Subcutaneous adipose tissue (tissue), 4 donors: ENCODE results near the gene HSF2. TPM values are rescaled to one million over a fixed set of nuclear protein-coding genes. Genes with fewer than 3 reads are reported as not detected.

Experiments used
- total RNA-seq, 4 donors: library from RNA; depleted of rRNA; stranded (reverse); fragments of >200 nt; gene quantifications; one replicate each; pipeline ENCODE4 v1.1.0, GENCODE V29; 2016
- TF ChIP-seq, protein P1 (sequence below): fragments of 450-650 bp; IDR thresholded peaks from one replicate; pipeline ENCODE4 v1.5.1; 2016; ENCODE audit warnings: low read depth, mild to moderate bottlenecking, control low read depth, antibody characterized with exemption, moderate library complexity

The HSF2 gene
- total RNA-seq, 4 donors from 2014 or later: 13.2 to 26.3 (median 15.5) TPM

DNA sequence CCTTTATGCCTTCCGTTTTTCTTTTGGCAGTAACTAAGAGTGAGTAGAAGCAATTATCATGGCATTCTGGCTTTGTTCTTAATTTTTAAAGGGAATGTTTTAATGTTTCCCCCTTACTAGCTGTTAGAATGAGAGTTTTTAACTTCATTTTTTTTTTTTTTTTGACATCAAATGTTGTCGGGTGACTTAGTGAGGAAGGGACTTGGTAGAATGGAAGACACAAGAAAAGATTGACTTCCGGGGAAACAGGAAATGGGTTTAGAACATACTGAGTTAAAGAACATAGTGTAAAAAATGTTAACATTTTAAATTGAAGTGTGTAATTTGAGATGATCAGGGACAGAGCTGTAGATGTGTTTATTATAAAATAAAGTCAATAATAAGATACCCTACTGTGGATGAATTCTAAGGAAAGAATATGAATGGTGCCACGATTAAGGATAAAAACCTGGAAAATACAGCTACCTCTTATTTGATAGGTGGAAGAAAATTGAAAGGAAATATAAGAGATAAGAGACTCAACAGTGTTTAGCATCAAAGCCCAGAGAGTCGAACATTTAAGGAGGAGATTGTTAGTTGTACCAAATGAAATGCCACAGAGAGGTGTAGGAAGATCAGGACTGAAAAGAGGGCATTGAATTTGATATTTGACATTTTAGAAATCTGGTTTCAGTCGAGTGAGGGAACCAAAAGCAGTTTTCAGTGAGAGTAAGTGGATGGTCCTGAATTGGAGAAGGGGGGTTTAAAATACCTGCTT is 9.4 kb downstream of the HSF2 start:
- TF ChIP-seq, protein P1, sequence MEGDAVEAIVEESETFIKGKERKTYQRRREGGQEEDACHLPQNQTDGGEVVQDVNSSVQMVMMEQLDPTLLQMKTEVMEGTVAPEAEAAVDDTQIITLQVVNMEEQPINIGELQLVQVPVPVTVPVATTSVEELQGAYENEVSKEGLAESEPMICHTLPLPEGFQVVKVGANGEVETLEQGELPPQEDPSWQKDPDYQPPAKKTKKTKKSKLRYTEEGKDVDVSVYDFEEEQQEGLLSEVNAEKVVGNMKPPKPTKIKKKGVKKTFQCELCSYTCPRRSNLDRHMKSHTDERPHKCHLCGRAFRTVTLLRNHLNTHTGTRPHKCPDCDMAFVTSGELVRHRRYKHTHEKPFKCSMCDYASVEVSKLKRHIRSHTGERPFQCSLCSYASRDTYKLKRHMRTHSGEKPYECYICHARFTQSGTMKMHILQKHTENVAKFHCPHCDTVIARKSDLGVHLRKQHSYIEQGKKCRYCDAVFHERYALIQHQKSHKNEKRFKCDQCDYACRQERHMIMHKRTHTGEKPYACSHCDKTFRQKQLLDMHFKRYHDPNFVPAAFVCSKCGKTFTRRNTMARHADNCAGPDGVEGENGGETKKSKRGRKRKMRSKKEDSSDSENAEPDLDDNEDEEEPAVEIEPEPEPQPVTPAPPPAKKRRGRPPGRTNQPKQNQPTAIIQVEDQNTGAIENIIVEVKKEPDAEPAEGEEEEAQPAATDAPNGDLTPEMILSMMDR: no peak

DNA sequence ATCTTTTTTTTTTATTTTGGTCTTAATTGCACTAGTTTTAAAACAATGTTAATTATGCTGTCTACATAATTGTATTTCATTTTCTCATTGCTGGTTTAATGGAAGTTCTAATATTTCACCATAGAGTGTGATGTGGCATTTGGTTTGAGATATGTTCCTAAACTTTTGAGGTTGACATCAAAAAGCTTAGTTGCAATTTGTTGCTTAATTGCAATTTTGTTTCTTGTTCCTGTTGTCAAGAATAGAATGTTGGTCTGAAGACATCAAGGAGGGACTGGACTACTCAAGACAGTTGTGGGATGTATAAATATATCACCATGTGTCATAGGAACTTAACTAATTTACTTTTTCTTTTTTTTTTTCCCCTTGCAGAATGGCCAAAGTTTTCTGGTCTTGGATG is 12.5 kb downstream of the HSF2 start:
- TF ChIP-seq, protein P1: no peak

DNA sequence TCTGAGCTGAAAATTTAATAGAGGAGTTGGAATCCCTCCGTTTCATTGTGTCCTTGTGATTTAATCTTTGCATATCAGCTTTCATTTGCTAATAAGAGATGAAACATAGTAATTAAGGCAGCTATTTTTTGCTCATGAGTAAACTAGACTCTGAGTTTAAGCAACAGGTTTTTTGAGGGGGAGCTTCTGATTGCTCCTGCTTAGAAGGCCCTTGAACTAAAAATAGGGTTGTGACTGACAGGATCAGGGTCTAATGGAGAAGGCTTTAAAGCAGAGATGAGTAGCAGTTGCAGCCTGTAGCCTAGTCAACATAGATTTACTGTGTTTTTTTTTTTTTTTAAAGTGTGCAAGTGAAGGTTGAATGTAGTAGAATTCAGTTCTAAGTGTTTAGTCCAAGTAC is 17.4 kb downstream of the HSF2 start:
- TF ChIP-seq, protein P1: no peak

DNA sequence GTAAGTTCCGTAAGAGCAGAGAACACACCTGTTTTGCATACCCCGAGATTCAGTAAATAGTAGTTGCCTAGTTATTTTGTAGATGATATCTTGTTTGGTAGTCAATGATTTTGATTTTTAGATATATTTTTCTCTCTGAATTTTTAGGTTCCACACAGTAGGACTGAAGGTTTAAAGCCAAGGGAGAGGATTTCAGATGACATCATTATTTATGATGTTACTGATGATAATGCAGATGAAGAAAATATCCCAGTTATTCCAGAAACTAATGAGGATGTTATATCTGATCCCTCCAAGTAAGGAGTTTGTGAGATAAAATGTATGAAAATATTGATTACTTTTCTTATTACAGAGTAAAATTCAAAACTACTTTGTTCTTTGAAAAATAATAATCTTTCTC is 22.6 kb downstream of the HSF2 start:
- TF ChIP-seq, protein P1: no peak

DNA sequence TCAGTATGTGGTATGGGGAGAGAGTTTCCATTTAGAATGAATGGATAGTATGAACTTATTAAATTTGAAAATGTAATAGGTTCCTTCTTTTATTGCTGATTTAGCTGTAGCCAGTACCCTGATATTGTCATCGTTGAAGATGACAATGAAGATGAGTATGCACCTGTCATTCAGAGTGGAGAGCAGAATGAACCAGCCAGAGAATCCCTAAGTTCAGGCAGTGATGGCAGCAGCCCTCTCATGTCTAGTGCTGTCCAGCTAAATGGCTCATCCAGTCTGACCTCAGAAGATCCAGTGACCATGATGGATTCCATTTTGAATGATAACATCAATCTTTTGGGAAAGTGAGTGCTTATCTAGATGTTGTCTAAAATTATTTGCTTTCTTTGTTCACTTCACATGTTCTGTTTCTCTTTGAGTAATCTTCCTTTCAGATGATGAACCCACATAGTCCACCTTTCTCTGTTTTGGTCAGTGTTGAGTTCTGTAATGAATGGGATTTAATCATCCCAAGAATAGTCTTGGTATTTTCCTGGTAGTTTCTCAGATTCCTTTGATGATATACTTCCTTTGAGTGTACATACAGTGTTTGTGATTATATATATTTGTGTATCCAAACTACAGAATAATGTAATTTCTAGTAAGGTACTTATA is 23.3 kb downstream of the HSF2 start:
- TF ChIP-seq, protein P1: no peak

DNA sequence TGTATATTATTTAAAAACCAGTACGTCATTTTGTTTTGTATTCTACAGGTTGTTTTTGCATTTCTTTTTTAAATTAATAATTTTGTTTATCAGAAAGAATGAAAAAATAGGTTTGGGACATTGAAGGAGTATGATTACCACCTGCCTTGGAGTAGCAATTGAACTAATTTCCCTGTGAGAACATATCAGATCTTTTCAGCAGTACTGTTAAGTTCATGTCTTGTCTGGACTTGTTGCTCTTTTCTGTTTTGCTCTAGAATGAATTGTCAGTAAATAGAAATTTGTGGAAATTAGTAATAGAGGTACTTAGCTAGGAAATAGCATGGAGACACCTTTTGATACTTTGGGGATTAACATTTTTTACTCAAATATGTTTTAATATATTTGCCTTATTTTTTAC is 24.3 kb downstream of the HSF2 start:
- TF ChIP-seq, protein P1: no peak

DNA sequence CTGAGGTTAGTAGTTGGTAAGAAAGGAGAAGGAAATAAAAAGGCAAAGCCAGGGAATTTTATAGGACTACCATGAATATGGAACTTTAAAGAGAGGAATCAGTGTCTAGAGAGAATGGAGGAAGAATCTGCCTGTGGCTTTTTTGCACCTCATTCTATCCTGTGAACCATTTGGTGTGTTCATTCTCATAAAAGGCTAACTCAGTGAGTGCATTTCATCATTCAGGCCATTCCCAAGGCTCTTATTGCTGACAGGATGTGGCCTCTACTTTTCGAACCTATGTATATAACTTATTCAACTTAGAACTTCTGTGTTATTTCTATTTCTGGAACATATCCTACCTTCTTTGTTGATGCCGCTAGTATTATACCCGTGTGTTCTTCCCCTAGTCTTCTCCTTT is 27.1 kb downstream of the HSF2 start:
- TF ChIP-seq, protein P1: no peak
